OCI-LY1 (cell line): Measurements from ENCODE around the gene WNK2.
A peak's percentile ranks its signal among the peaks of the same experiment; 100 is the strongest.

Experiments
- H2AFZ ChIP-seq: fragments of 200-600 bp; sonication (generic), shearing (Covaris generic); 2 replicates; pipeline ENCODE4 v1.6.0; 2014; ENCODE audit warnings: antibody characterized with exemption, mild to moderate bottlenecking, low read length
- H3F3A ChIP-seq: fragments of 200-600 bp; sonication (generic), shearing (Covaris generic); 2 replicates; pipeline ENCODE4 v1.6.0; 2014; ENCODE audit warnings: mild to moderate bottlenecking, antibody characterized with exemption, low read length, moderate library complexity; ENCODE audit not compliant: insufficient read depth
- H3K27ac ChIP-seq: fragments of 200-600 bp; sonication (generic); 2 replicates; pipeline ENCODE4 v1.5.1; 2014; ENCODE audit warnings: low read length, mixed run types, mild to moderate bottlenecking, low read depth; ENCODE audit not compliant: poor library complexity, severe bottlenecking
- H3K27me3 ChIP-seq: fragments of 200-600 bp; sonication (generic); 2 replicates; pipeline ENCODE4 v1.6.0; 2014; ENCODE audit warnings: antibody characterized with exemption, mild to moderate bottlenecking, low read length, moderate library complexity; ENCODE audit not compliant: insufficient read depth
- H3K36me3 ChIP-seq: fragments of 200-600 bp; sonication (generic); 2 replicates; pipeline ENCODE4 v1.6.1; 2014; ENCODE audit warnings: mild to moderate bottlenecking, antibody characterized with exemption, low read length, moderate library complexity, mixed read lengths; ENCODE audit not compliant: insufficient read depth
- H3K4me1 ChIP-seq: fragments of 200-600 bp; sonication (generic); 2 replicates; pipeline ENCODE4 v1.5.1; 2014; ENCODE audit warnings: mild to moderate bottlenecking, low read length, moderate library complexity; ENCODE audit not compliant: insufficient read depth, severe bottlenecking
- H3K4me2 ChIP-seq: fragments of 200-600 bp; sonication (generic), shearing (Covaris generic); 2 replicates; pipeline ENCODE4 v1.6.1; 2014; ENCODE audit warnings: low read length
- H3K4me3 ChIP-seq: fragments of 200-600 bp; sonication (generic); 2 replicates; pipeline ENCODE4 v1.5.1; 2014; ENCODE audit warnings: low read length, low read depth, mild to moderate bottlenecking, mixed read lengths; ENCODE audit not compliant: poor library complexity, severe bottlenecking
- H3K79me2 ChIP-seq: fragments of 200-600 bp; shearing (Covaris generic); 2 replicates; pipeline ENCODE4 v1.6.1; 2016; ENCODE audit warnings: mixed run types, low read length, mixed read lengths; ENCODE audit not compliant: insufficient read depth
- H3K9ac ChIP-seq: fragments of 200-600 bp; sonication (generic), shearing (Covaris generic); 2 replicates; pipeline ENCODE4 v1.6.1; 2014; ENCODE audit warnings: mild to moderate bottlenecking, low read length, mixed read lengths
- H3K9me2 ChIP-seq: fragments of 200-600 bp; sonication (generic), shearing (Covaris generic); 2 replicates; pipeline ENCODE4 v1.6.1; 2014; ENCODE audit warnings: low read depth, mild to moderate bottlenecking, low read length, mixed read lengths
- H3K9me3 ChIP-seq: fragments of 200-600 bp; shearing (Covaris generic); 2 replicates; pipeline ENCODE4 v1.6.1; 2014; ENCODE audit warnings: low read length, mixed read lengths
- H4K20me1 ChIP-seq: fragments of 200-600 bp; sonication (generic), shearing (Covaris generic); 2 replicates; pipeline ENCODE4 v1.6.0; 2016; ENCODE audit warnings: mild to moderate bottlenecking, low read length; ENCODE audit not compliant: insufficient read depth
- CTCF ChIP-seq: fragments of 200-600 bp; sonication (generic), shearing (Covaris generic); IDR thresholded peaks from 2 replicates; pipeline ENCODE4 v1.5.1; 2017; ENCODE audit warnings: mild to moderate bottlenecking, antibody characterized with exemption, low read length, moderate library complexity, mixed read lengths
- EZH2 ChIP-seq: fragments of 200-600 bp; sonication (generic), shearing (Covaris generic); IDR thresholded peaks from 2 replicates; pipeline ENCODE4 v1.8.0; 2017; ENCODE audit warnings: borderline replicate concordance, mixed run types, mild to moderate bottlenecking, antibody characterized with exemption, low read length, moderate library complexity, mixed read lengths

Gene WNK2

GRCh38 chr9:93308676-93309075 lies 124.7 kb downstream of the WNK2 start:
- no peaks in the 10 kb centered on the region for H3K27me3 ChIP-seq
- H3K36me3 ChIP-seq = peaks cover 26% of the 10 kb centered on the region; the same call in 1 of the 2 replicates
- no peaks in the 10 kb centered on the region for H3F3A ChIP-seq
- H3K9ac ChIP-seq = no peak overlapping the region
- peaks cover 38% of the 10 kb centered on the region for H3K4me1 ChIP-seq
- H3K9me2 ChIP-seq = no peaks in the 10 kb centered on the region
- H3K27ac ChIP-seq = peak overlapping the region; percentile 53
- no peaks in the 10 kb centered on the region for H4K20me1 ChIP-seq
- H3K79me2 ChIP-seq = no peaks in the 10 kb centered on the region
- no peak overlapping the region for H3K4me2 ChIP-seq
- H3K9me3 ChIP-seq = no peaks in the 10 kb centered on the region
- H2AFZ ChIP-seq = no peak overlapping the region
- TF ChIP-seq EZH2 (no peak), CTCF (no peak)
- H3K4me3 ChIP-seq = no peak overlapping the region

GRCh38 chr9:93309889-93310425 lies 126.0 kb downstream of the WNK2 start:
- Histone ChIP-seq H3K27me3 (no peaks in the 10 kb centered on the region), H3K36me3 (peaks cover 26% of the 10 kb centered on the region; the same call in 1 of the 2 replicates), H3K4me3 (no peak overlapping the region), H3K9me2 (no peaks in the 10 kb centered on the region), H3F3A (no peaks in the 10 kb centered on the region), H2AFZ (no peak overlapping the region), H3K9me3 (no peaks in the 10 kb centered on the region), H3K4me2 (no peak overlapping the region), H3K79me2 (no peaks in the 10 kb centered on the region), H3K4me1 (peaks cover 27% of the 10 kb centered on the region), H3K9ac (no peak overlapping the region), H3K27ac (peak overlapping the region; percentile 53), H4K20me1 (no peaks in the 10 kb centered on the region)
- TF ChIP-seq EZH2 = no peak
- TF ChIP-seq CTCF = no peak

GRCh38 chr9:93315118-93315517 lies 131.2 kb downstream of the WNK2 start:
- TF ChIP-seq CTCF = no peak
- no peak for TF ChIP-seq EZH2
- Histone ChIP-seq H3K9me2 (no peaks in the 10 kb centered on the region), H3K4me2 (no peak overlapping the region), H3K79me2 (no peaks in the 10 kb centered on the region), H3K4me1 (peaks cover 13% of the 10 kb centered on the region), H4K20me1 (no peaks in the 10 kb centered on the region), H3F3A (no peaks in the 10 kb centered on the region), H3K36me3 (peaks cover 33% of the 10 kb centered on the region; the same call in 1 of the 2 replicates), H3K27me3 (no peaks in the 10 kb centered on the region), H3K4me3 (no peak overlapping the region), H3K9me3 (no peaks in the 10 kb centered on the region), H3K27ac (no peak overlapping the region), H3K9ac (no peak overlapping the region), H2AFZ (no peak overlapping the region)
